Fibroblast of skin of left quadriceps (primary cell): Measurements from ENCODE around the gene KIF12.

Experiments used
- DNase-seq, 2 experiments: peaks; one replicate each; pipeline ENCODE4 v3.0.0-alpha.2; 2013; ENCODE audit warnings: low read depth in 2 of 2

KIF12 gene

DNA sequence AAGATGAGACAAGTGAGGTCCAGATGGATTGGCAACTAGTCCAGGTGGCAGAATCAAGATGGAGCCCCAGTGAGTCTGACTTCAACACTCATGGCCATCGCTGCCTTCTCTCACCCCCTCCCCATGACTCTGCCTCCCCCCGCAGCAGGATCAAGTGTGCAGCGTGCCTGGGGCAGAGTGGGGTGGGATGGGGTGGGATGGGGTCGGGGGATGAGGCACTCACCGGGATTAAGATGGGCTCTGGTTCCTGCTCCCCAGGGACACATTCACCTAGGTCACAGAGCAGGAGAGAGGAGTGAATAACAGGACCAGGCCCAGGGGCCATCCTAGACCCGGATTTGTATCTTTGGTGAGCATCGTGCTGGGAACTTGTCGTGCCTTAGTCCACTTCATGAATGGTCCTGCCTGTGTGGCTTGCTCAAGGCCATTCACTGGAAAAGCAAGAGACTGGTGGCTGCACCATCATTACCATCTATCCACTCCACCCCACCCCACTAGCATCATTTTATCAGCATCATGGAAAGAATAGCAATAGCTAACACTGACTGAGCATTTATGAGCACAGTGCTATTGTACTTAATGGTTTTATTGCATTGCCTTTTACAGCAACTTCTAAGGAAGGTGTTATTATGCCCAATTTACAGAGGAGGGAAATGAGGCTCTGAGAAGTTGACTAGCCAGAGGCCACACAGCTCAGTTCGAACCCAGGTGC is 29.5 kb downstream of the KIF12 start:
- no peak for DNase-seq

DNA sequence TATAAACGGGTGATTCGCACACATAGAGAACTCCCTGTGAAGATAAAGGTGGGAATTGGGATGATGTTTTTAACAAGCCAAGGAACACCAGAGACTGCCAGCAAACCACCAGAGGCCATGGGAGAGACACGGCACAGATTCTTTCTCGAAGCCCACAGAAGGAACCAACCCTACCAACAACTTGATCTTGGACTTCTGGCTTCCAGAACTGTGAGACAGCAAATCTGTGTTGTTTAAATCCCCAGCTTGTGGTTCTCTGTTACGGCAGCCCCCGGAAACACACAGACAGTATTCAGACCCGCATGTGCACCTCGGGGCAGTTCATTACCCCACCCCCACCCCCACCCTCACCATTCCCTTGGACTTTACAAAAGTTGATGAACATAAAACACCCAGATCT is 33.8 kb downstream of the KIF12 start:
- DNase-seq = no peak

DNA sequence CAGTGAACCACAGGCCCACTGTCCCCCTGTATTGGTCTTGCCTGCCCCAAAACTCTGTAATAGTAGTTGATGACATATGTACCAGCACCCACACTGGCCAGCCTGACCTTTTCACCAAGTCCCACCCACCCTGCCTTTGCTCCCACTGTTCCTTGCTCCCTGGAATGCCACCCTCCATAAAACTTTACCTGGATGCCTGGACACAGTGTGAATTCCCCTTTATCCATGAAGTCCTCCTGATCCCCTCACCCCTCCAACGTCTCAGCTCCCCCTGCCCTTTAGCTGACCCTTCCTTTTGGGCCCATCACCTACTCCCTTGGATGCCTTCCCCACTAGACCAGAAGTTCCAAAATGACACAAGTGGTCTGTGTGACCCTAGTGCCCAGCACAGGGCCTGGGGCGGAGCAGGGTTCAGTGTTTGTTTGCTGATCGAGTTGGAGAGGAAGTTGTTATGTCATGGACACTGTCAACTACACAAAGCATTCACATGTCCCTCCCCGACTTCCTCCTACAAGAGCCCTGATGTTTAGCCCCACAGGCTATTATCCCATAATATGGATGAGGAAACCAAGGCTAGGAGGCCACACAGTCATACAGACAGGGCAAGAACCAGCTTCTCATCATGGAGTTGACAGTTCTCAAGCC is 37.1 kb downstream of the KIF12 start:
- DNase-seq = no peak

DNA sequence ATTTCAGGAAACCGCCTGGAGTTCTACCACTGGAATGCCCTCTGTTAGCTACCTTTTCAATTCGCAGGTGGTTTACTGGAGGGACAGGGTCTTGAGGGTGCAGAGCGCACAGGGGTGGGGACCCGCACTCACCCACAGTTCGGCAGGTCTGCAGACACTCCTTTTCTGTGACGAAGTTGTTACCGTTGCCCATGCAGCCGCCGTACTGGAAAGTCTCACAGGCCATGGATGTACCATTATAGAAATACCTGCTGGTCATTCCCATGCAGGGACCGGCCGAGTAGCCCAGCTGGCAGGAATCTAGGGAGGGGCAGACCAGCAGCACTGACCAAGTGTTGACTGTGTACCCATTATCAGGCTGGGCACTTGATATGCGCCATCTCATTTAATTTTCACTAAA is 37.8 kb downstream of the KIF12 start:
- DNase-seq = no peak

DNA sequence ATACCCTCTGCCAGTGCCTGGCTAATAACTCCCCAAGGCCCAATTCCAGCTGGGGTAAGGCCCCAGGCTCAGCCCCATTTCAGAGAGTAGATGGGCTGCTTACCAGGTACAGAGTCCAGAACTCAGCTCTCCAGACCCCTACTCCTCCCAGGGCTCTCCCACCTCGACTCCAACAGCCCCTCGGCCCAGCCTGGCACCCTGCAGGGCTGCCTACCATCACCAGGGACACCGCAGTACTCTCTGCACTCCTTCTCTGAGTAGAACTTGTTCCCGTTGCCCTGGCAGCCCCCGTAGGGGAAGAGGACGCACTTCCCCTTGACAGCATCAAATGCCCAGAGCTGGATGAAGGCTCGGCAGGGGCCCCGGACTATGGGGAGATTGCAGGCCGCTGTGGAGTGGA is 38.4 kb downstream of the KIF12 start:
- no peak for DNase-seq

DNA sequence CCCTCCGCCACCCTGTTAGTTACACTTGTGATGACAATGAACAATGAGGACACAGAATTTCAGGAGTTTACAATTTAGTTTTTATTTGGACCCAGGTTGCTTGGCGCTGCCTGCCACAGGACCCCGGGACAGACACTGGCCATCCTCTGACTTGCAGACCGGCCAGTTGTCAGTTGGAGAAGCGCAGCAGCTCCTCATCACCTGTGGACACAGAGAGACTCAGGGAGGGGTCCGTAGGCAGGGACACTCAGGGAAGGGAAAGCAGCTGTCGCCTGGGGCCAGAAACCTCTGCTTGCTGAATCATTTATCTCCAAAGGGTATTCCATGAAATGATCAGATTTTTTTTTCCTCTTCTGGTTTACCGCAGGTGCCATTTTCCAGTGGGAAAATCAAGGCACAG is 39.0 kb downstream of the KIF12 start:
- DNase-seq = no peak

DNA sequence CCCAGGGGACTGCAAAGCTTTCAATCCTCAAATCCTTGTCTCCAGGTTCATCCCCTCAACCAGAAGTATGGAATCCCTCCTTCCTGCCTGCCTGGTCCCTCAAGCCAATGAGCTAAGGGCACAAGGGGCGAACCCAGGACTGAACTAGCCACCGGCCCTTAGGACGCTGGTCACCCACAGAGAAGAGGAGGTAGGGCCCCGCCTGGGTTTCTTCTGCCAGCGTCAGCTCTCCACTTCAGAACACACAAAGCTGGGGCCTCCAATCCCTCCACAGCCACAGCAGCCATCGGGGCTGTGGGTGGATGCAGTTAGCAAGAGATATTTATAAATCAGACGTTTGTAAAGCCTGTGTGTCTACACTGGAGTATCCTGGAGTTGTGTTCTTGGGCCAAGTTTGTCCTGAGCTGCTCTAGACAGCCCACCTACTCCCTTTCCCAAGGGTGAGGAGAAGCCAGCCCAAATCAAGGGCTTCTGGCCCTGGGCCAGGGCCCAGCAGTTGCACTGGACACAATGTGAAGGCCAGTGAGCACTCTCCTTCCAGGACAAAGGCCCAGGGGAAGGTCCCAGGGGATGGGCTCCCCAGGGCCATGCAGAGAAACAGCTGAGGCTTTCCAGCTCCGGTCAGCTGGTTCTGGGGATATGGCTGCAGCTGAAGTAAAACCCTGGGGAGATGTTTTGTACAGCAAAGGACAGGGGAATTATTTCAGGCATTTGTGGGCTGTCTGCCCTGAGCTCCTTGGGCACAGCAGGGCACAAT is 39.9 kb downstream of the KIF12 start:
- DNase-seq = no peak

DNA sequence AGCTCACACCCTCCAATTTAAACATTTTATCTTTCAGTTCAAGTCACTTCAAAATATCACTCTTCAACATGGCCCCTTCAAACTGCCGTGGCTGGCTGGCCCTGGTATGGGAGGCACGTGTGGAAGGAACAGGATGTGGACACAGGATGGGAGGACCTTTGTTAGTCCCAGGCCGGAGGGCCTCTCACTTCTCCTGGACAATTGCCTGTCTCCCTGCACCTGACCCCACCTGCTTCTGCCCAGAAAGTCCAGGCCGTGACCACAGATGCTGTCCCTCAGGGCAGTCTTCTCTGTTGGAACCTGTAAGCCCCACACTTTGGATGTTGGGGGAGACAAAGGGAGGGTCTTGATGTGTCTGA is 40.4 kb downstream of the KIF12 start:
- no peak for DNase-seq

DNA sequence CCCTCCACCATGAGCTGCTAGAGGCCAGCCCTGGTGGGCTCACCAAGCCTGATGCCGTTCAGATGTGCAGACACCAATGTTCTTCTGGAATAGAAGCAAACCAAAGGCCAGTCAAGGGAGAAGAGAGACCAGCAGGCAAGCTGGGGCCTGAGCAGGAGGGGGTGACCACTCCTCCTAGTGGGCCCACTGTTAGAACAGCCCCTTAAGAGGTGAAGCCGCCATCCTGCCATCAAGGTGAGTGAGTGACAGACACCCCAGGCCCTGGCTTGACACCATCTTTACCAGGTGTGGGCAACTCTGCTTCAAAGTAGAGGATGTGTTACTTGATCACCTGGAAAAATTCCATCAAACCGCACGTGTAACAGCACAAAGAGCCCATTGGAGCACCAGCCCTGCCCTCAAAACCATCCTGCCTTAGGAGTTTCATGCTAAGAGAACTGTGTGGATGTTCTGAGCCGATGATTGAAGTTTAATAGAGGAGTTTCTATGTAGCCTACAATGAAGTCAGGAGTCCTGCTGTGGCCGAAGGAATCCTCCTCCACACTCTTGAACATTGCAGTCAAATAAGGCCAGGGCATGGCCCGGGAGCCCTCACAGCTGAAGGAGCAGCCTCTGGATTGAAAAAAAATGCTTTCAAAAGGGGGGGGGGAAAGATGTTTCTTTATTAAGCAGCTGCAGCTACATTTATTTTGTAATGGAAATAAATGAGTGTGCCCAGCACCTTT is 41.8 kb downstream of the KIF12 start:
- DNase-seq = no peak

DNA sequence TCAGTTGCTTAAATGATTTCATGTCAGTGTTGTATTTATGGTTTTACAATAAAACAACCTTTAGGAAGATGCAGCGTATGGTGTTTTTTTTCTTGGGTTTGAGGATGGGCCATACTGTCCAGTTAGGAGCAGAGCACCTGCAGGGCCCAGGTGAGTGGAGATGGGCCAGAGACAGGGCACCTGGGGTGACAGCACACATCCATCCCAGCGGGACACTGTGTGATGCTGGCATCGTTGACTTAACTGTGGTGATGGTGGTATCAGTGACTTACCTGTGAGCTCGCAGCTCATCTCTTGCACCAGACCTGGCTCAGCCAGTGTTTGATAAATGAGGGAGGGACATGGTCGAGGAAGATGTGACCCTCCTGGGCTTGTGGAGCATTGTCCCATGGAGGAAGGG is 42.6 kb downstream of the KIF12 start:
- no peak for DNase-seq

DNA sequence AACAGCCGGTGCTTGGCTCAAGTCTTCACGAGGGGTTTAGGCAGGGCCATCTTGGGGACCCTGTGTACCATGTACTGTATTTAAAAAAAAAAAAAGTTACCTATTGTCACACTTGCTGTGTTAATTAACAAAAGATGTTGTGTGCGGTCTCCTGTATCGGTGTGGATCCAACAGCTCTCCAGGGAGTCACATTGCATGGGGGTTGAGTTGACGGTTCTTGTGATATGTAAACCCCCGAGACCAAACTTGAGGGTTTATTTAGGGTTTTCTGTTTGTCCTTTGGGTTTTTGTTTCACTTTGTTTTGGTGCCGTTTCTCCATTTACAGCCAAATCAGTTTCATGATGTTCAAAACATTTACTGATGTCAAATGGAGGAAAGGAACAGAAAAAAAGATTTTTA is 43.2 kb downstream of the KIF12 start:
- DNase-seq = no peak

DNA sequence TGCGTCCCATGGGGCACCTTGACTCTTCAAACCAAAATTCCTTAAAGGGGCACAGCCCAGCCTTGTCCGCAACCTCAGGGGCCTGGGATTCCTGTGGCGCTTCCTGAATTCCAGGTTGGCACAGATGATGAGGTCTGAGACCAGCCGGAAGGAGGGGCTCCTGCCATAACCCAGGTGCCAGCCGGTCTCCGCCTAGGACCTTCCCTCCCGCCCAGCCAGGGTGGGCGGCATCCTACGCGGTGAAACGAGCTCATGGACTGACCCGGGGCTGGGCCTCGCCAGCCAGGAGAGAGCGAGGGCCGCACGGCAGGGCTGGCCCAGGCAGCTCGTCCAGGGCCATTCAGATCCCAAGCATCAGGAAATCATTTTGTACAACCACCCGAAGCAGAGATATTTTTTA is 44.0 kb downstream of the KIF12 start:
- no peak for DNase-seq

DNA sequence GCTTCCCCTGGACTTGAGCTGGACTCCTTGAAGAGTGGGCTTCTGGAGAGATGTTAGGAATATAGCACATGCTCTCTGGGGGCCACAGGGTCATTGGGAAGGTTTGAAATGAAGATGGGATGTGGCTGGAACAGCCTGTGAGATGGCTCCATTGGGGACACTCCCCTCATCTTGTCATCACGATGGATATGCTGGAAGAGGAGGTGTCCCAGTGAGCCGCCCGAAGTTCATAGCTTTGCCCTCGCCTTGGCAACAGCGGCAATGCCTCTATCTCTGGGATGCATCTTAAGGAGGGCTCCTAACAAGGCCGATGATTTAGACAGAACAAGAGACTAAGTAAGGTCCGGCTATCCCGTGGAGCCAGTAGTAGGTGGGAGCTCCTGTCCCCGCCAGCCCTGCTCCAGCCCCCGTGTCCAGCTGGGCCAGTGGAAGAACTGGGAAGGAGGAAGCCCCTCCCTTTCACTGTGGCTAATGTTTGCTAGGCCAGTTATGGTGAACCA is 44.9 kb downstream of the KIF12 start:
- no peak for DNase-seq

DNA sequence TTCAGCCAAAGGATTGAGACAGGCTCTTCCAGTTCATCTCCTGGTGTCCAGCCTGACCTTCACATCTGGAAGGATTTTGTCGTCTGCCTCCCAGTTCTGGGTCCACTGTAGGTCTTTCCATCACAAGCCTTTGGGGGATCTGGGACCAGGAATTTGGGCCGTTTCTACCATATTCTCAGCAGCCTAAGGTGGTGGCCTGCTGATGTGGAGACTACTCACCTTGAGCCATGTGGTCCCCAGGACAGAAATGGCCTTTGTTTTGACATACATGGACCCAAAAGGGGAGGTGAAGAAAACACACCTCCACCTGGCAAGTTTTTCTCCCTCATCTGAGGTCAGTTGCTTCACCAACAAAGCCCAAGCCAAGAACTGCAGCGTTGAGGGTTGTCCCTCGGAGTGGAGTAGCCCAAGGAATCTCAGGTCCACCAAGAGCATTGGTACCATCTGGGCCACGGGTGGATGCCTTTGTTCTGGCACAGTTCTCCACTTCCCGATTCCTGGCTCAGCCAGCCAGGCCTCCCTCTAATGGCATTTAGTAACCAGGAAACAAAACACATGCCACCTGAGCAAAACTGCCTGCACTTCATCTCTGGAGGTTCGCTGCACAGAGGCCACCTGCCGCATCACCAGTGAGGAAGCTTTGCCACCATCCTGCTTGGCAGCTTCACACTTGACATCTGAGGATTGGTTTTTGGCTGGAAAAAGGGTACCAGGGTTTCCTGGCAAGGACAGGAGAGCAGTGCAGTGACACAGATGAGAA is 45.7 kb downstream of the KIF12 start:
- no peak for DNase-seq

DNA sequence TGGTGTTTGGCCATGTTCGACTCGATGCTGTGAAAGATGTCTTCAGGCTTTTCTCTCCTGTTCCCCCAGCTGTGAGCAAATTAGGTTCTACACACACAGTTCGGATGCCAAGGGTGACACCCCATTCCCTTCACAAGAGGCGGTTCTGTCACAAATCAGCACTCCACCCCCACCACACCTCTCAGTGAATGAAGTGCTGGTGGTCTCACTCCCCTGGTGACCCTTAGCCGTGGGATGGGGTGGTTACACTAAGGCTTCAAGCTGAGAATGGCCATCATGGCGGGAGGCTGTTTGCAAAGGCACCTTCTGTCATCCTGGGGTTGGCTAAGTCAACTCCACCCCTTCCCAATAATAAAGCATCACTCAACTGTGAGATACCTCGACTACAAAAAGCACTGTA is 47.4 kb downstream of the KIF12 start:
- DNase-seq = no peak

DNA sequence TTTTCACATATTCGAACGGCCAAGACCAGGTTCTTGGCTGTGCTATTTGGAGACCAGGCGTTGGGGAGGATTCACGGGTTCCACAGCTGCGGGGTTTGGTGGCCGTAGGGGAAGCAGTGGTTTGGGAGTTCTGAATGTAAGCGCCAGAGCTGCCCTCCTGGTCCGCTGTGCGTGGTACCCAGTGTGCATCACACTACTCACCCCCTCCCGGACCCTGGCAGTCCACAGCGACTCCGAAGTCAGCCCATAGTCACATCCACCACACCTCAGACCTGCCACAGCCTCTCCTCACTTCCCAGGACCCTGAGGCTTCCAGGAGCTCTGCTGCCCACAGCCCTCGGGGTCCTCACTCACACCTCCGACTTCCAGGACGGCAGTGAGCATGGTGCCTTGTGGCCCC is 47.8 kb downstream of the KIF12 start:
- no peak for DNase-seq

DNA sequence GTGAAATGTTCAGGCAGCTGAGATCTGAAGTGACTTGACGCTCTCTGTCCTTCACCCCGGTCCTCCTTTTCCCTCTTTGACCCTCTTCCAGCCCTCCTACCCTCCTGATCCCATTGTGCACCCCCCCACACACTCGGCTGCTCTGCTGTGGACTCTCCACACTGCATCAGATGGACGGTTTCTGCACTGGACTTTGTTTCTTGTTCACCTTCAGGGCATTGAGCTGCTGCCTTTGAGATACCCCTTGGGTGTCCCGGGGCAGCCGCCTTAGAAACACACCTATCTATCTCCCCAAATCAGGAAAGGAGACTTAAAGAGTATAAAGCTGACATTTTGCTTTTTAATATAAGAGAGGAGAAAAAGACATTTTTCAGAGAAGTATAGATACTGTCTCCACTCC is 48.4 kb downstream of the KIF12 start:
- no peak for DNase-seq

DNA sequence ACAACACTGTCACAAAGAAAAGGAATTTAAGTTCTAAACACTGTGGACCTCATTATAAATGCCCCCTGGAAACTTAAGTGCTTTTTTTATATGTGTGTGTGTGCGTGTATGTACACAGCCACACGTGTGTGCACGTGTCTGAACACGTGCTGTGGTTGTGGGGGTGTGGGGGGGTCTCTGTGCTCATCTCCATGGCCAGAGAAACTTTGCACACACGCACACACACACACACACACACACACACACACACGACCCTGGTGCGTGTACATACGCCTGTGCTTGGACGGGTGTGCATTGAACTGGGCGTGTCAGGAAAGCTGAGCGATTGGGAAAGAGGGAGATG is 48.9 kb downstream of the KIF12 start:
- no peak for DNase-seq

DNA sequence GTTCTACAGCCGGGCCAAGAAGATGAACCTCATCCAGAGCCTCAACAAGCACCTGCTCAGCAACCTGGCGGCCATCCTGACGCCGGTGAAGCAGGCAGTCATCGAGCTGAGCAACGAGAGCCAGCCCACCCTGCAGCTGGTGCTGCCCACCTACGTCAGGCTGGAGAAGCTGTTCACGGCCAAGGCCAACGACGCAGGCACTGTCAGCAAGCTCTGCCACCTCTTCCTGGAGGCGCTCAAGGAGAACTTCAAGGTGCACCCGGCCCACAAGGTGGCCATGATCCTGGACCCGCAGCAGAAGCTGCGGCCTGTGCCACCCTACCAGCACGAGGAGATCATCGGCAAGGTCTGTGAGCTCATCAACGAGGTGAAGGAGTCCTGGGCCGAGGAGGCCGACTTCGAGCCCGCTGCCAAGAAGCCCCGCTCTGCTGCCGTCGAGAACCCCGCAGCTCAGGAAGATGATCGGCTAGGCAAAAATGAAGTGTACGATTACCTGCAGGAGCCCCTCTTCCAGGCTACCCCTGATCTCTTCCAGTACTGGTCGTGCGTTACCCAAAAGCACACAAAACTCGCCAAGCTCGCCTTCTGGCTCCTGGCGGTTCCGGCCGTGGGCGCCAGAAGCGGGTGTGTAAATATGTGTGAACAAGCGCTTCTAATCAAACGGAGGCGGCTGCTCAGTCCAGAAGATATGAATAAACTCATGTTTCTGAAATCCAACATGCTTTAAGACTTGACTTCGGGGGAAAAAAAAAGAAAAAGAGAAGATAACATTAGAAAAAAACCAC is 49.5 kb downstream of the KIF12 start:
- no peak for DNase-seq

DNA sequence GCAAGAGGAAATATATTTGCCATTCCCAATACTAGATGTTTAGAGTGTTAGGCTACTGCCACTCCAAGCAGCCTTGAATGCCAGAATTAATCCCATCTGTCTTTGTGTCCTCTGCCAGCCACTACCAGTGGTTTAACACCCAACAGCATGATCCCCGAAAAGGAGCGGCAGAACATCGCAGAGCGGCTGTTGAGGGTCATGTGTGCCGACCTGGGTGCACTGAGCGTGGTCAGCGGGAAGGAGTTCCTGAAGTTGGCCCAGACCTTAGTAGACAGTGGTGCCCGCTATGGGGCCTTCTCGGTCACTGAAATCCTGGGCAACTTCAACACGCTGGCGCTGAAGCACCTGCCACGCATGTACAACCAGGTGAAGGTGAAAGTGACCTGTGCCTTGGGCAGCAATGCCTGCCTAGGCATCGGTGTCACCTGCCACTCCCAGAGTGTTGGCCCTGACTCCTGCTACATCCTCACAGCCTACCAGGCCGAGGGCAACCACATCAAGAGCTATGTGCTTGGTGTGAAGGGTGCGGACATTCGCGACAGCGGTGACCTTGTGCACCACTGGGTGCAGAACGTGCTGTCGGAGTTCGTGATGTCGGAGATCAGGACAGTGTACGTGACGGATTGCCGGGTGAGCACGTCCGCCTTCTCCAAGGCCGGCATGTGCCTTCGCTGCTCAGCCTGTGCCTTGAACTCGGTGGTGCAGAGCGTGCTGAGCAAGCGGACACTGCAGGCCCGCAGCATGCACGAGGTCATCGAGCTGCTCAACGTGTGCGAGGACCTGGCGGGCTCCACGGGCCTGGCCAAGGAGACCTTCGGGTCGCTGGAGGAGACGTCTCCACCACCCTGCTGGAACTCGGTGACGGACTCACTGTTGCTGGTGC is 50.3 kb downstream of the KIF12 start:
- no peak for DNase-seq
